ENCODE measurements around the gene ZNF358. TPM values are rescaled to one million over a fixed set of nuclear protein-coding genes. Genes with fewer than 3 reads are reported as not detected.

Gene ZNF358
- total and polyA plus RNA-seq, 2 of the 13 experiments (the other 11 are each of a cell fraction or from before 2014, with no cell fraction given), result 9.1 to 37.0 TPM

GRCh38 chr19:7526059-7526929 lies 10.4 kb downstream of the ZNF358 start (continued):
- TF ChIP-seq, protein P1, sequence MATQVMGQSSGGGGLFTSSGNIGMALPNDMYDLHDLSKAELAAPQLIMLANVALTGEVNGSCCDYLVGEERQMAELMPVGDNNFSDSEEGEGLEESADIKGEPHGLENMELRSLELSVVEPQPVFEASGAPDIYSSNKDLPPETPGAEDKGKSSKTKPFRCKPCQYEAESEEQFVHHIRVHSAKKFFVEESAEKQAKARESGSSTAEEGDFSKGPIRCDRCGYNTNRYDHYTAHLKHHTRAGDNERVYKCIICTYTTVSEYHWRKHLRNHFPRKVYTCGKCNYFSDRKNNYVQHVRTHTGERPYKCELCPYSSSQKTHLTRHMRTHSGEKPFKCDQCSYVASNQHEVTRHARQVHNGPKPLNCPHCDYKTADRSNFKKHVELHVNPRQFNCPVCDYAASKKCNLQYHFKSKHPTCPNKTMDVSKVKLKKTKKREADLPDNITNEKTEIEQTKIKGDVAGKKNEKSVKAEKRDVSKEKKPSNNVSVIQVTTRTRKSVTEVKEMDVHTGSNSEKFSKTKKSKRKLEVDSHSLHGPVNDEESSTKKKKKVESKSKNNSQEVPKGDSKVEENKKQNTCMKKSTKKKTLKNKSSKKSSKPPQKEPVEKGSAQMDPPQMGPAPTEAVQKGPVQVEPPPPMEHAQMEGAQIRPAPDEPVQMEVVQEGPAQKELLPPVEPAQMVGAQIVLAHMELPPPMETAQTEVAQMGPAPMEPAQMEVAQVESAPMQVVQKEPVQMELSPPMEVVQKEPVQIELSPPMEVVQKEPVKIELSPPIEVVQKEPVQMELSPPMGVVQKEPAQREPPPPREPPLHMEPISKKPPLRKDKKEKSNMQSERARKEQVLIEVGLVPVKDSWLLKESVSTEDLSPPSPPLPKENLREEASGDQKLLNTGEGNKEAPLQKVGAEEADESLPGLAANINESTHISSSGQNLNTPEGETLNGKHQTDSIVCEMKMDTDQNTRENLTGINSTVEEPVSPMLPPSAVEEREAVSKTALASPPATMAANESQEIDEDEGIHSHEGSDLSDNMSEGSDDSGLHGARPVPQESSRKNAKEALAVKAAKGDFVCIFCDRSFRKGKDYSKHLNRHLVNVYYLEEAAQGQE (IDR thresholded peaks at IDR 0.05; ENCODE audit: borderline replicate concordance in 1 of 2, low read depth in 1 of 2, low read length in 2 of 2), result no peak
- TF ChIP-seq ZNF605 (CRISPR knock-in tag; IDR thresholded peaks at IDR 0.05), result no peak
- TF ChIP-seq MZF1 (CRISPR knock-in tag; IDR thresholded peaks at IDR 0.05; ENCODE audit: borderline replicate concordance), result no peak
- TF ChIP-seq, protein P2, sequence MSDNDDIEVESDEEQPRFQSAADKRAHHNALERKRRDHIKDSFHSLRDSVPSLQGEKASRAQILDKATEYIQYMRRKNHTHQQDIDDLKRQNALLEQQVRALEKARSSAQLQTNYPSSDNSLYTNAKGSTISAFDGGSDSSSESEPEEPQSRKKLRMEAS (IDR thresholded peaks at IDR 0.05), result no peak

- H3K36me3 ChIP-seq (replicated peaks in 1 of 2; ENCODE audit: control insufficient read depth in 1 of 2, insufficient read depth in 2 of 2, low read length in 2 of 2), result peaks cover 0 to 2% of the 10 kb centered on the region in 2 experiments; a peak in 2 of 5 replicates
- no peaks in the 10 kb centered on the region for H3K79me2 ChIP-seq (ENCODE audit: insufficient read depth, low read length)
- DNase-seq (ENCODE audit: low spot score), result no peak
- ATAC-seq, result no peak
- H3K27me3 ChIP-seq (ENCODE audit: control insufficient read depth in 1 of 2, insufficient read depth in 2 of 2, low read length in 2 of 2), result no peaks in the 10 kb centered on the region
- ChIA-PET POLR2A (no interaction called here), CTCF (ENCODE audit: low intra/inter-chr PET ratio, low total read pairs) (no interaction called here)
- BruUV-seq (replicated peaks), result no TSS peak
- no peak overlapping the region for H3K4me2 ChIP-seq (ENCODE audit: low read depth, low read length)
- 90% methylated on average over 14 of the region's 25 CpGs for WGBS (ENCODE audit: low lambda C conversion rate)
- FAIRE-seq, result no peak
- H4K20me1 ChIP-seq (ENCODE audit: insufficient read depth, low read length), result no peaks in the 10 kb centered on the region
- no peak overlapping the region for H3K4me3 ChIP-seq (replicated peaks in 1 of 3; ENCODE audit: insufficient read depth in 1 of 3, low read depth in 2 of 3, low read length in 3 of 3)
- H3K9ac ChIP-seq (ENCODE audit: insufficient read depth, low read depth, low read length), result no peak overlapping the region
- no peak overlapping the region for H3K27ac ChIP-seq (ENCODE audit: extremely low read length, insufficient read depth, low read length)
- intact Hi-C loops (cut with micrococcal nuclease; ENCODE audit: unreplicated experiment), result no loop called here
- H3K4me1 ChIP-seq (ENCODE audit: insufficient read depth, low read length), result peaks cover 8% of the 10 kb centered on the region; the same call in 1 of the 2 replicates
- in situ Hi-C loops (cut with HindIII; ENCODE audit: extremely low pct_ligation_motif_present, low pct_unique_long_range_greater_than_20kb), result no loop called here
- no peak overlapping the region for H2AFZ ChIP-seq (ENCODE audit: low read length)
- no peaks in the 10 kb centered on the region for H3K9me3 ChIP-seq (ENCODE audit: low read length)
- TF ChIP-seq SNAI1 (CRISPR knock-in tag; IDR thresholded peaks at IDR 0.05; ENCODE audit: borderline replicate concordance) (no peak), ZNF318 (CRISPR knock-in tag; IDR thresholded peaks at IDR 0.05) (no peak), MBNL3 (CRISPR knock-in tag; conservative IDR thresholded peaks at IDR 0.05) (no peak), MTA1 (CRISPR knock-in tag; IDR thresholded peaks at IDR 0.05; ENCODE audit: borderline replicate concordance) (no peak)
Measured at GRCh38 chr19:7527516-7528191, 11.8 kb downstream of the ZNF358 start.

Data from HepG2 (cell line).